GM12878 (cell line): ENCODE data around the gene CACNG3. TPM values are rescaled to one million over a fixed set of nuclear protein-coding genes. Genes with fewer than 3 reads are reported as not detected.

Experiments used
- ATAC-seq: fragments of 200-7000 bp; cut with Tn5 transposase; 3 replicates; pipeline ENCODE4 v1.9.1; 2020; ENCODE audit warnings: mild to moderate bottlenecking, moderate library complexity
- BruUV-seq: library from RNA; stranded (reverse); fragments of 400-500 nt; replicated peaks from 2 replicates; lab custom pipeline; 2021; lab: Mats Ljungman, UMichigan
- CTCF ChIA-PET: fragments of 300-600 bp; sonication (Branson Sonifier 250); formaldehyde crosslinking; extraction: SDS; loops from one replicate; lab custom pipeline; 2021; ENCODE audit warnings: inconsistent platforms; lab: Yijun Ruan, JAX
- POLR2A ChIA-PET: fragments of 350-600 bp; formaldehyde crosslinking; extraction: SDS; loops from one replicate; lab custom pipeline; 2021; ENCODE audit warnings: inconsistent platforms; lab: Charles Lee
- RAD21 ChIA-PET: fragments of 300-600 bp; sonication (Branson Sonifier 250); formaldehyde crosslinking; loops from one replicate; lab custom pipeline; 2023; ENCODE audit warnings: antibody characterized with exemption; ENCODE audit not compliant: unreplicated experiment; lab: Charles Lee
- SMC1A ChIA-PET: fragments of 300-600 bp; sonication (Branson Sonifier 250); formaldehyde crosslinking; loops from one replicate; lab custom pipeline; 2023; ENCODE audit not compliant: unreplicated experiment, uncharacterized antibody; lab: Charles Lee
- DNase-seq: peaks from one replicate; pipeline ENCODE4 v3.0.0-alpha.2; 2011; ENCODE audit warnings: low read depth, low spot score
- FAIRE-seq: peaks from 3 replicates; lab custom pipeline; 2011; peaks lifted over from hg19 to GRCh38; lab: Jason Lieb, UNC
- H2AFZ ChIP-seq: 2 replicates; pipeline ENCODE4 v1.6.0; 2011; ENCODE audit warnings: low read depth, low read length, control low read depth; ENCODE audit not compliant: control insufficient read depth
- H3K27ac ChIP-seq: 2 replicates; pipeline ENCODE4 v1.5.1; 2011; ENCODE audit warnings: control low read depth; ENCODE audit not compliant: control insufficient read depth, insufficient read depth
- H3K27me3 ChIP-seq, 2 experiments: replicated peaks in 1 of 2; 2 replicates each; pipeline versions ENCODE4 v1.6.0 to v1.6.1; 2011; ENCODE audit warnings: low read length in 1 of 2; ENCODE audit not compliant: control insufficient read depth in 2 of 2, insufficient read depth in 2 of 2
- H3K36me3 ChIP-seq, 2 experiments: 2 replicates each; pipeline ENCODE4 v1.5.1; 2011; ENCODE audit warnings: low read length in 1 of 2; ENCODE audit not compliant: control insufficient read depth in 2 of 2, insufficient read depth in 2 of 2
- H3K4me1 ChIP-seq: 2 replicates; pipeline ENCODE4 v1.6.1; 2011; ENCODE audit warnings: mild to moderate bottlenecking, low read length, moderate library complexity, mixed read lengths; ENCODE audit not compliant: control insufficient read depth, insufficient read depth
- H3K4me2 ChIP-seq: 2 replicates; pipeline ENCODE4 v1.6.0; 2011; ENCODE audit warnings: control low read depth; ENCODE audit not compliant: control insufficient read depth, insufficient read depth
- H3K4me3 ChIP-seq: fragments of 200-600 bp; sonication (generic); 2 replicates; pipeline ENCODE4 v1.5.1; 2016
- H3K79me2 ChIP-seq: 2 replicates; pipeline ENCODE4 v1.6.0; 2011; ENCODE audit warnings: low read length; ENCODE audit not compliant: control insufficient read depth, insufficient read depth
- H3K9ac ChIP-seq: 2 replicates; pipeline ENCODE4 v1.8.0; 2011; ENCODE audit warnings: low read length, control low read depth, mixed read lengths; ENCODE audit not compliant: control insufficient read depth, insufficient read depth
- H3K9me3 ChIP-seq: replicated peaks from 3 replicates; pipeline ENCODE4 v1.5.1; 2011; ENCODE audit warnings: mild to moderate bottlenecking, low read length; ENCODE audit not compliant: control insufficient read depth, insufficient read depth
- H4K20me1 ChIP-seq: 2 replicates; pipeline ENCODE4 v1.6.0; 2011; ENCODE audit not compliant: control insufficient read depth, insufficient read depth
- EGR1 ChIP-seq, 2 experiments: IDR thresholded peaks; 1 replicate in 1 of 2; 2 replicates in 1 of 2; pipeline ENCODE4 v1.6.1; 2011 to 2012; ENCODE audit warnings: low read depth in 2 of 2, low read length in 2 of 2, borderline replicate concordance in 1 of 2, mild to moderate bottlenecking in 1 of 2, moderate library complexity in 1 of 2
- HDAC2 ChIP-seq: fragments of 200-600 bp; sonication (generic); IDR thresholded peaks from 2 replicates; pipeline ENCODE4 v1.6.1; 2017
- HDGF ChIP-seq: fragments of 450-650 bp; IDR thresholded peaks from 2 replicates; pipeline ENCODE4 v1.6.1; 2016; ENCODE audit warnings: antibody characterized with exemption
- IKZF2 ChIP-seq, 2 experiments: fragments of 450-650 bp; IDR thresholded peaks; 2 replicates each; pipeline ENCODE4 v1.6.1; 2017; ENCODE audit warnings: mild to moderate bottlenecking in 2 of 2, moderate library complexity in 2 of 2
- LARP7 ChIP-seq: fragments of 450-650 bp; IDR thresholded peaks from 2 replicates; pipeline ENCODE4 v1.6.1; 2017; ENCODE audit warnings: mild to moderate bottlenecking
- MEF2A ChIP-seq: IDR thresholded peaks from 2 replicates; pipeline ENCODE4 v1.6.1; 2011; ENCODE audit warnings: low read depth, mild to moderate bottlenecking, low read length, moderate library complexity; ENCODE audit not compliant: insufficient read depth
- NFYB ChIP-seq: IDR thresholded peaks from 2 replicates; pipeline ENCODE4 v1.6.1; 2011; ENCODE audit warnings: low read depth, mild to moderate bottlenecking, low read length, improper control_type of control experiment, moderate library complexity; ENCODE audit not compliant: insufficient read depth
- POLR2A ChIP-seq: IDR thresholded peaks from 2 replicates; pipeline ENCODE4 v1.6.1; 2011; ENCODE audit warnings: low read depth, mild to moderate bottlenecking, low read length
- RAD21 ChIP-seq: IDR thresholded peaks from 2 replicates; pipeline ENCODE4 v1.6.1; 2011; ENCODE audit warnings: mild to moderate bottlenecking, low read depth, low read length, moderate library complexity; ENCODE audit not compliant: insufficient read depth
- RCOR1 ChIP-seq: conservative IDR thresholded peaks from 2 replicates; pipeline ENCODE4 v1.6.1; 2012; ENCODE audit warnings: low read depth, low read length, improper control_type of control experiment
- STAT3 ChIP-seq: IDR thresholded peaks from 2 replicates; pipeline ENCODE4 v1.6.1; 2011; ENCODE audit warnings: low read depth, low read length, improper control_type of control experiment
- YY1 ChIP-seq: IDR thresholded peaks from 2 replicates; pipeline ENCODE4 v1.6.1; 2011; ENCODE audit warnings: low read depth, mild to moderate bottlenecking, low read length
- ZNF274 ChIP-seq: IDR thresholded peaks from one replicate; pipeline ENCODE4 v1.8.0; 2011; ENCODE audit not compliant: insufficient read length, insufficient read depth
- WGBS: methylation state at CpG from one replicate; pipeline ENCODE4 v1.1.6; 2016; ENCODE audit warnings: low lambda C conversion rate; ENCODE audit not compliant: insufficient replicate concordance, insufficient coverage; ENCODE audit errors: missing lambda C conversion rate; 5-methylcytosine and 5-hydroxymethylcytosine counted together
- in situ Hi-C: fragments of 300-500 bp; cut with MboI; formaldehyde crosslinking; loops from 9 replicates; pipeline ENCODE4 v1.14.3; 2018; ENCODE audit warnings: mixed read lengths
- intact Hi-C: fragments of 100-400 bp; cut with micrococcal nuclease; formaldehyde crosslinking; loops from one replicate; pipeline ENCODE4 v1.14.2; 2022; ENCODE audit not compliant: unreplicated experiment
- polyA plus RNA-seq, 11 experiments: library from polyadenylated mRNA; depleted of rRNA in 4 of 11; unstranded in 6 of 11; stranded (reverse) in 5 of 11; fragments of >200 nt; fragmentation: Nextera tagmentation in 4 of 11; fragmentation: Illumina TruSeq in 1 of 11; extraction: Ambion mirVana in 4 of 11; extraction: Trizol in 1 of 11; gene quantifications; 1 replicate in 1 of 11; 2 replicates in 10 of 11; pipeline versions ENCODE4 v1.2.1 to v1.2.3, GENCODE V29; 2011 to 2016; ENCODE audit warnings: inconsistent platforms in 2 of 11, missing spikeins in 2 of 11, low read depth in 1 of 11
- total RNA-seq, 4 experiments: library from RNA; depleted of rRNA in 3 of 4; stranded (reverse); fragments of >200 nt in 3 of 4; fragmentation: Illumina TruSeq in 1 of 4; extraction: Trizol in 1 of 4; gene quantifications; 2 replicates each; pipeline versions ENCODE4 v1.2.1 to v1.2.3, GENCODE V29; 2013 to 2021
- TF ChIP-seq, protein P1 (sequence below): fragments of 450-650 bp; formaldehyde crosslinking; IDR thresholded peaks from 2 replicates; pipeline ENCODE4 v1.5.0; 2022; ENCODE audit warnings: mild to moderate bottlenecking, missing genetic modification characterization
- TF ChIP-seq, protein P2 (sequence below): fragments of 450-650 bp; conservative IDR thresholded peaks from 2 replicates; pipeline ENCODE4 v1.6.1; 2017; ENCODE audit warnings: mild to moderate bottlenecking, moderate library complexity
- TF ChIP-seq, protein P3 (sequence below): fragments of 150-350 bp; IDR thresholded peaks from 2 replicates; pipeline ENCODE4 v1.6.1; 2016; ENCODE audit warnings: low read depth, low read length

Gene CACNG3
- total and polyA plus RNA-seq, 10 of the 15 experiments (the other 5 are each of a cell fraction or from before 2014, with no cell fraction given): 0.04 TPM; not detected in 9

DNA sequence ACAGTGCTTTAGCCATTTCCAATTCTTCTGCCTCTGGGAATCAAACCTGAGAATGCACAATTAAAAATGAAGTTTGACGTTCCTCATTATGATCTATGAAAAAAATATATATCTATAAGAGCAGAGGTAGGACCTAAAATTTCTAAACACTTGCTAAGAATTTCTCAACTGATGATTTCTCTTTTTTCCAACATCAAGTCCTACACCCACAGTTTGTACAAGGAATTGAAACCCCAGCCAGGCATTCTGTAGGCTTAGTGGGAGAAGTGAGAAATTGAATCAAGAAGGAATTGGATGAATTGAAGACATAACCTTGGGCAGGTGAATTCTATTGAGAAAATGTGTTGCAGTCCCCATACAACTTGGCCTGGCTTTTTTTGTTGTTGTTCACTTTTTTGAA lies 2.7 kb downstream of the CACNG3 start:
- no peaks in the 10 kb centered on the region for H3K9me3 ChIP-seq
- no peaks in the 10 kb centered on the region for H3K4me1 ChIP-seq
- no TSS peak for BruUV-seq
- intact Hi-C loops: loop anchor here (10.0 kb wide), 1 partner anchor 64 kb away; no protein-coding TSS in a partner anchor
- ATAC-seq (no peak), DNase-seq (no peak), FAIRE-seq (no peak)
- ChIA-PET CTCF (no interaction called here), SMC1A (no interaction called here), RAD21 (no interaction called here)
- WGBS: 17% methylated on average over 1 of the region's 1 CpG
- H3K9ac ChIP-seq: no peak overlapping the region
- in situ Hi-C loops: loop anchor here (10.0 kb wide), 2 partner anchors 464 to 524 kb away; no protein-coding TSS in a partner anchor
- no peaks in the 10 kb centered on the region for H3K79me2 ChIP-seq
- no peak overlapping the region for H3K4me2 ChIP-seq
- peaks cover 0 to 5% of the 10 kb centered on the region in 2 experiments; a peak in 3 of 4 replicates for H3K27me3 ChIP-seq
- H2AFZ ChIP-seq: no peak overlapping the region
- no peak overlapping the region for H3K27ac ChIP-seq
- H3K4me3 ChIP-seq: no peak overlapping the region
- TF ChIP-seq RCOR1 (no peak), POLR2A (no peak), HDAC2 (no peak), IKZF2 (IDR thresholded peaks at IDR 0.05) (no peak), LARP7 (no peak), RAD21 (no peak), HDGF (no peak), ZNF274 (no peak), NFYB (no peak), YY1 (no peak), MEF2A (no peak), STAT3 (no peak), EGR1 (IDR thresholded peaks at IDR 0.05; ENCODE audit: borderline replicate concordance in 1 of 2, low read depth in 2 of 2, low read length in 2 of 2) (no peak)
- TF ChIP-seq, protein P1, sequence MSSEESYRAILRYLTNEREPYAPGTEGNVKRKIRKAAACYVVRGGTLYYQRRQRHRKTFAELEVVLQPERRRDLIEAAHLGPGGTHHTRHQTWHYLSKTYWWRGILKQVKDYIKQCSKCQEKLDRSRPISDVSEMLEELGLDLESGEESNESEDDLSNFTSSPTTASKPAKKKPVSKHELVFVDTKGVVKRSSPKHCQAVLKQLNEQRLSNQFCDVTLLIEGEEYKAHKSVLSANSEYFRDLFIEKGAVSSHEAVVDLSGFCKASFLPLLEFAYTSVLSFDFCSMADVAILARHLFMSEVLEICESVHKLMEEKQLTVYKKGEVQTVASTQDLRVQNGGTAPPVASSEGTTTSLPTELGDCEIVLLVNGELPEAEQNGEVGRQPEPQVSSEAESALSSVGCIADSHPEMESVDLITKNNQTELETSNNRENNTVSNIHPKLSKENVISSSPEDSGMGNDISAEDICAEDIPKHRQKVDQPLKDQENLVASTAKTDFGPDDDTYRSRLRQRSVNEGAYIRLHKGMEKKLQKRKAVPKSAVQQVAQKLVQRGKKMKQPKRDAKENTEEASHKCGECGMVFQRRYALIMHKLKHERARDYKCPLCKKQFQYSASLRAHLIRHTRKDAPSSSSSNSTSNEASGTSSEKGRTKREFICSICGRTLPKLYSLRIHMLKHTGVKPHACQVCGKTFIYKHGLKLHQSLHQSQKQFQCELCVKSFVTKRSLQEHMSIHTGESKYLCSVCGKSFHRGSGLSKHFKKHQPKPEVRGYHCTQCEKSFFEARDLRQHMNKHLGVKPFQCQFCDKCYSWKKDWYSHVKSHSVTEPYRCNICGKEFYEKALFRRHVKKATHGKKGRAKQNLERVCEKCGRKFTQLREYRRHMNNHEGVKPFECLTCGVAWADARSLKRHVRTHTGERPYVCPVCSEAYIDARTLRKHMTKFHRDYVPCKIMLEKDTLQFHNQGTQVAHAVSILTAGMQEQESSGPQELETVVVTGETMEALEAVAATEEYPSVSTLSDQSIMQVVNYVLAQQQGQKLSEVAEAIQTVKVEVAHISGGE (CRISPR knock-in tag): no peak
- TF ChIP-seq, protein P2, sequence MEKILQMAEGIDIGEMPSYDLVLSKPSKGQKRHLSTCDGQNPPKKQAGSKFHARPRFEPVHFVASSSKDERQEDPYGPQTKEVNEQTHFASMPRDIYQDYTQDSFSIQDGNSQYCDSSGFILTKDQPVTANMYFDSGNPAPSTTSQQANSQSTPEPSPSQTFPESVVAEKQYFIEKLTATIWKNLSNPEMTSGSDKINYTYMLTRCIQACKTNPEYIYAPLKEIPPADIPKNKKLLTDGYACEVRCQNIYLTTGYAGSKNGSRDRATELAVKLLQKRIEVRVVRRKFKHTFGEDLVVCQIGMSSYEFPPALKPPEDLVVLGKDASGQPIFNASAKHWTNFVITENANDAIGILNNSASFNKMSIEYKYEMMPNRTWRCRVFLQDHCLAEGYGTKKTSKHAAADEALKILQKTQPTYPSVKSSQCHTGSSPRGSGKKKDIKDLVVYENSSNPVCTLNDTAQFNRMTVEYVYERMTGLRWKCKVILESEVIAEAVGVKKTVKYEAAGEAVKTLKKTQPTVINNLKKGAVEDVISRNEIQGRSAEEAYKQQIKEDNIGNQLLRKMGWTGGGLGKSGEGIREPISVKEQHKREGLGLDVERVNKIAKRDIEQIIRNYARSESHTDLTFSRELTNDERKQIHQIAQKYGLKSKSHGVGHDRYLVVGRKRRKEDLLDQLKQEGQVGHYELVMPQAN: no peak
- TF ChIP-seq, protein P3, sequence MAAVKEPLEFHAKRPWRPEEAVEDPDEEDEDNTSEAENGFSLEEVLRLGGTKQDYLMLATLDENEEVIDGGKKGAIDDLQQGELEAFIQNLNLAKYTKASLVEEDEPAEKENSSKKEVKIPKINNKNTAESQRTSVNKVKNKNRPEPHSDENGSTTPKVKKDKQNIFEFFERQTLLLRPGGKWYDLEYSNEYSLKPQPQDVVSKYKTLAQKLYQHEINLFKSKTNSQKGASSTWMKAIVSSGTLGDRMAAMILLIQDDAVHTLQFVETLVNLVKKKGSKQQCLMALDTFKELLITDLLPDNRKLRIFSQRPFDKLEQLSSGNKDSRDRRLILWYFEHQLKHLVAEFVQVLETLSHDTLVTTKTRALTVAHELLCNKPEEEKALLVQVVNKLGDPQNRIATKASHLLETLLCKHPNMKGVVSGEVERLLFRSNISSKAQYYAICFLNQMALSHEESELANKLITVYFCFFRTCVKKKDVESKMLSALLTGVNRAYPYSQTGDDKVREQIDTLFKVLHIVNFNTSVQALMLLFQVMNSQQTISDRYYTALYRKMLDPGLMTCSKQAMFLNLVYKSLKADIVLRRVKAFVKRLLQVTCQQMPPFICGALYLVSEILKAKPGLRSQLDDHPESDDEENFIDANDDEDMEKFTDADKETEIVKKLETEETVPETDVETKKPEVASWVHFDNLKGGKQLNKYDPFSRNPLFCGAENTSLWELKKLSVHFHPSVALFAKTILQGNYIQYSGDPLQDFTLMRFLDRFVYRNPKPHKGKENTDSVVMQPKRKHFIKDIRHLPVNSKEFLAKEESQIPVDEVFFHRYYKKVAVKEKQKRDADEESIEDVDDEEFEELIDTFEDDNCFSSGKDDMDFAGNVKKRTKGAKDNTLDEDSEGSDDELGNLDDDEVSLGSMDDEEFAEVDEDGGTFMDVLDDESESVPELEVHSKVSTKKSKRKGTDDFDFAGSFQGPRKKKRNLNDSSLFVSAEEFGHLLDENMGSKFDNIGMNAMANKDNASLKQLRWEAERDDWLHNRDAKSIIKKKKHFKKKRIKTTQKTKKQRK: no peak
- TF ChIP-seq, all 136 proteins: peak for 0
- H3K36me3 ChIP-seq: no peaks in the 10 kb centered on the region
- H4K20me1 ChIP-seq: no peaks in the 10 kb centered on the region
- POLR2A ChIA-PET: no interaction called here
